Vagina (tissue), 2 donors: ENCODE measurements around the gene DDX6.

ENCODE experiments used
- POLR2AphosphoS5 ChIP-seq, 2 donors: sonication (generic); formaldehyde crosslinking; IDR thresholded peaks; one replicate each; pipeline ENCODE4 v1.9.0; 2017; ENCODE audit warnings: antibody characterized with exemption in 2 of 2, mild to moderate bottlenecking in 2 of 2, low read depth in 1 of 2; ENCODE audit not compliant: insufficient read depth in 1 of 2
- TF ChIP-seq, protein P1 (sequence below), 3 experiments: fragments of 450-650 bp in 2 of 3; fragments of 200-600 bp in 1 of 3; sonication (generic) in 1 of 3; IDR thresholded peaks; one replicate each; pipeline ENCODE4 v1.5.1; 2017 to 2019; ENCODE audit warnings: antibody characterized with exemption in 3 of 3, mild to moderate bottlenecking in 2 of 3, moderate library complexity in 2 of 3

DNA sequence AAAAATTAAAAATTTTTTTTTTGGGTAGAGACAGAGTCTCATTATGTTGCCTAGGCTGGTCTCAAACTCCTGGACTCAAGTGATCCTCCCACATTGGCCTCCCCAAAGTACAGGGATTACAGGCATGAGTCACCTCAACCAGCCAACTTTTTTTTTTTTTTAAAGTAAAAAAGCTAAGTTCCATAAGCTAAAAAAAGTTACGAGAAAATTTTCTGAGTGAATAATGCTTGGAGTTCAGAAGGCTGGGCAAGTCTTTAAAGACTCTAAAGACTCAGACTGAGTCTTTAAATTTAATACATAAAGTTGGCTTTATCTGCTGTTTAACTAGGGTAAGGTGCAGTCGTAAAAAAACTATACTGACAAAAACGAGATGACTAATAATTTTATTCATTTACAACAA, 5.6 kb downstream of the DDX6 start:
- TF ChIP-seq, protein P1, sequence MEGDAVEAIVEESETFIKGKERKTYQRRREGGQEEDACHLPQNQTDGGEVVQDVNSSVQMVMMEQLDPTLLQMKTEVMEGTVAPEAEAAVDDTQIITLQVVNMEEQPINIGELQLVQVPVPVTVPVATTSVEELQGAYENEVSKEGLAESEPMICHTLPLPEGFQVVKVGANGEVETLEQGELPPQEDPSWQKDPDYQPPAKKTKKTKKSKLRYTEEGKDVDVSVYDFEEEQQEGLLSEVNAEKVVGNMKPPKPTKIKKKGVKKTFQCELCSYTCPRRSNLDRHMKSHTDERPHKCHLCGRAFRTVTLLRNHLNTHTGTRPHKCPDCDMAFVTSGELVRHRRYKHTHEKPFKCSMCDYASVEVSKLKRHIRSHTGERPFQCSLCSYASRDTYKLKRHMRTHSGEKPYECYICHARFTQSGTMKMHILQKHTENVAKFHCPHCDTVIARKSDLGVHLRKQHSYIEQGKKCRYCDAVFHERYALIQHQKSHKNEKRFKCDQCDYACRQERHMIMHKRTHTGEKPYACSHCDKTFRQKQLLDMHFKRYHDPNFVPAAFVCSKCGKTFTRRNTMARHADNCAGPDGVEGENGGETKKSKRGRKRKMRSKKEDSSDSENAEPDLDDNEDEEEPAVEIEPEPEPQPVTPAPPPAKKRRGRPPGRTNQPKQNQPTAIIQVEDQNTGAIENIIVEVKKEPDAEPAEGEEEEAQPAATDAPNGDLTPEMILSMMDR (IDR thresholded peaks at IDR 0.05): no peak
- no peak for TF ChIP-seq POLR2AphosphoS5 (IDR thresholded peaks at IDR 0.05; ENCODE audit: insufficient read depth in 1 of 2, low read depth in 1 of 2)
